Measurements from ENCODE around the gene ANKRD35. TPM values are rescaled to one million over a fixed set of nuclear protein-coding genes. Genes with fewer than 3 reads are reported as not detected.

The ANKRD35 gene
- total and polyA plus RNA-seq, 2 of the 8 experiments (the other 6 are each of a cell fraction or from before 2014, with no cell fraction given) = 1.6 to 3.0 TPM

DNA sequence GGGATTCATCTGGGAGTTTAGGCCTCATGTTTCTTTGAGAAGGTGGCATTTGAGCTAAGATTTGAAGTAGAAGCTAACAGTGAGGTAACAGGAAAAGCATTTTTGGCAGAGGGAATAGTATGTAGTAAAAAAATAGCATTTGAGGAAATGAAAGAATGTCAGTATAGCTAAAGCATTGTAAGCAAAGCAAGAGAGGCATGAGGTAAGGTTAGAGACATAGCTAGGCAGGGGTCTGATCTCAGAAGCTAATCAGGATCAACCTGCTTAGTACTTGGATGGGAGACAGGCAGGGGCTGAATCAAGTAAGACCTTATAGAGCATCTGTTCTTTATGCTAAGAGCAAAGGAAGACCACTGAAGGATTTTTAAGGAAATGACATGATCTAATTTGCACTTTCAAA is 57.7 kb downstream of the ANKRD35 start:
- H3K23me2 ChIP-seq (ENCODE audit: low read depth, low read length) = peaks cover 5% of the 10 kb centered on the region; the same call in 1 of the 2 replicates
- H4K20me1 ChIP-seq (replicated peaks in 1 of 2; ENCODE audit: control insufficient read depth in 1 of 2, insufficient read depth in 2 of 2, low read length in 2 of 2) = peaks cover 2 to 3% of the 10 kb centered on the region in 2 experiments
- no peak overlapping the region for H3K4me2 ChIP-seq (ENCODE audit: insufficient read depth in 1 of 2, low read depth in 2 of 2, low read length in 2 of 2)
- H3K79me2 ChIP-seq (ENCODE audit: control insufficient read depth in 1 of 2, insufficient read depth in 2 of 2, low read length in 2 of 2) = peaks cover 0 to 11% of the 10 kb centered on the region in 2 experiments; a peak in 3 of 4 replicates
- no peak overlapping the region for H3K18ac ChIP-seq (ENCODE audit: extremely low read depth, low read length)
- FAIRE-seq = no peak
- H2BK20ac ChIP-seq (ENCODE audit: low read length) = no peak overlapping the region
- DNase-seq (ENCODE audit: low read depth in 1 of 2, low spot score in 2 of 2) = no peak
- H4K91ac ChIP-seq (replicated peaks; ENCODE audit: insufficient read length, low read length) = no peak overlapping the region
- no peak overlapping the region for H3K27ac ChIP-seq (ENCODE audit: low read depth, low read length)
- H3K4ac ChIP-seq (replicated peaks; ENCODE audit: insufficient read length, low read depth, low read length) = no peak overlapping the region
- ChIA-PET CTCF (ENCODE audit: partially characterized antibody) (interaction anchor here (1.0 to 14.5 kb wide), 2 partner anchors 19 to 187 kb away, joined by 3 to 109 read pairs; partner anchors contain the start of gene NUDT17), POLR2A (ENCODE audit: partially characterized antibody) (interaction anchor here (1.0 to 3.2 kb wide), 4 partner anchors 10 to 21 kb away, joined by 4 to 16 read pairs (median 5); partner anchors contain the start of gene NUDT17)
- no peak overlapping the region for H4K5ac ChIP-seq (ENCODE audit: insufficient read length, low read depth, low read length)
- H2BK120ac ChIP-seq (replicated peaks; ENCODE audit: low read depth, low read length) = no peak overlapping the region
- H3K56ac ChIP-seq (replicated peaks; ENCODE audit: insufficient read length, low read depth, low read length) = no peak overlapping the region
- no peak overlapping the region for H2BK5ac ChIP-seq (ENCODE audit: low read depth, low read length)
- H2BK15ac ChIP-seq (ENCODE audit: low read length) = no peak overlapping the region
- peaks cover 0 to 4% (median 0%) of the 10 kb centered on the region in 4 experiments; a peak in 1 of 7 replicates for H3K4me1 ChIP-seq (replicated peaks in 1 of 4; ENCODE audit: control insufficient read depth in 3 of 4, insufficient read depth in 4 of 4, low read length in 3 of 4)
- H3K4me3 ChIP-seq (ENCODE audit: extremely low read depth in 1 of 4, insufficient read depth in 2 of 4, low read depth in 3 of 4, low read length in 4 of 4) = no peak overlapping the region
- no peak for TF ChIP-seq EZH2 (IDR thresholded peaks at IDR 0.05; ENCODE audit: low read depth, low read length, severe bottlenecking)
- H3K9ac ChIP-seq (replicated peaks in 1 of 4; ENCODE audit: extremely low read depth in 1 of 4, low read depth in 3 of 4, low read length in 3 of 4) = no peak overlapping the region
- no peak overlapping the region for H3K23ac ChIP-seq (ENCODE audit: insufficient read length)
- peaks cover 12 to 49% (median 35%) of the 10 kb centered on the region in 4 experiments; a peak in 7 of 8 replicates for H3K36me3 ChIP-seq (ENCODE audit: control insufficient read depth in 2 of 4, insufficient read depth in 4 of 4, low read length in 3 of 4)
- no peak overlapping the region for H4K8ac ChIP-seq (ENCODE audit: extremely low read depth, insufficient read depth, low read length)
- H3K79me1 ChIP-seq (ENCODE audit: low read depth, low read length) = no peaks in the 10 kb centered on the region
- H3K27me3 ChIP-seq (replicated peaks in 1 of 4; ENCODE audit: control insufficient read depth in 3 of 4, extremely low read depth in 1 of 4, insufficient read depth in 3 of 4, low read length in 3 of 4) = no peaks in the 10 kb centered on the region
- no peak overlapping the region for H2BK12ac ChIP-seq (ENCODE audit: low read depth, low read length)
- no peak overlapping the region for H2AK5ac ChIP-seq (ENCODE audit: low read depth, low read length)
- H2AFZ ChIP-seq (ENCODE audit: low read length) = no peak overlapping the region
- H3K14ac ChIP-seq (ENCODE audit: insufficient read length) = no peak overlapping the region
- H3K9me3 ChIP-seq (ENCODE audit: insufficient read depth in 2 of 2, low read depth in 1 of 2, low read length in 1 of 2) = no peaks in the 10 kb centered on the region

Measured in H1 (cell line).